GM18520 (cell line): ENCODE results near the gene METTL21A.
A peak's percentile ranks its signal among the peaks of the same experiment; 100 is the strongest.

Experiments
- ATAC-seq: cut with Tn5 transposase; IDR thresholded peaks from one replicate; pipeline ENCODE4 v1.9.1; 2021; ENCODE audit not compliant: unreplicated experiment

METTL21A gene

DNA sequence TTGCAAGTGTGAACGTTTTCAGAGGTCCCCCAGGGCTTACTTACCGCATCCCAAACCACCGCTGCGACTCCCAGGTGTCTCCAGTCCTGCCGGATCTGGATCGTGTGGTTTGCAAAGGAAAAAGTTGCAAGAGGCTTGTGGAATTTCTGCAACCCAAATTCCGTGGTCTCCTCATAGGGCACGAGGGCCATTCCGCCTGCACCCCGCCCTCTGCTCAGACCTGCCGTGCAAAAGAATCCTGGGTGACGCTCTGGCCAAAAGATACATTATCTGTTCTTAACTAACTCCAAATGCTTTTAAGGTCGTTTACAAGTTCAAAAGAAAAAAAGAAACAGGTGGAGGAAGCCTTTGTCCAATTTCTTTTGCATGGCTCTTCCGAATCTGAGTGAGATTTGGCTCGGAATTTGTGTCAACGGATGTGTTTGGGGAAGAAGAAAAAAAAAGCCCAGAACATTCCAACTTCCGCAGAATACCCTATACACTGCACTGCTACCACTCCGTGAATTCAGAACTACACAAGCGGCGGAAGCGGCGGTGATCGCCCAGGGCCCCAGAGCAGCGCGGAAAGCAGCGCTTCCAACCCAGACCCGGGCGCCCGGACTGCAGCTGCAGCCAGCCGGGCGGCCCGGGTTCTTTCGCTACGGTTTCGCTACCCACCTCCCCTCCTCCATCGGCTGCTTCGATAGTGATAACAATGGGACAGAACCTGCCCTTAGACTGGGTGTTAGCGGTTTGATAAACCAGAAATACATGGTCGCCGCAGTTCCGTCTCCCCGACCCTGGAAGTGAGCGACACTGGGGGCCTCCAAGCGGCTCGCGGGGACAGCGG lies 795 bp downstream of the METTL21A start:
- ATAC-seq: peak; percentile 17

DNA sequence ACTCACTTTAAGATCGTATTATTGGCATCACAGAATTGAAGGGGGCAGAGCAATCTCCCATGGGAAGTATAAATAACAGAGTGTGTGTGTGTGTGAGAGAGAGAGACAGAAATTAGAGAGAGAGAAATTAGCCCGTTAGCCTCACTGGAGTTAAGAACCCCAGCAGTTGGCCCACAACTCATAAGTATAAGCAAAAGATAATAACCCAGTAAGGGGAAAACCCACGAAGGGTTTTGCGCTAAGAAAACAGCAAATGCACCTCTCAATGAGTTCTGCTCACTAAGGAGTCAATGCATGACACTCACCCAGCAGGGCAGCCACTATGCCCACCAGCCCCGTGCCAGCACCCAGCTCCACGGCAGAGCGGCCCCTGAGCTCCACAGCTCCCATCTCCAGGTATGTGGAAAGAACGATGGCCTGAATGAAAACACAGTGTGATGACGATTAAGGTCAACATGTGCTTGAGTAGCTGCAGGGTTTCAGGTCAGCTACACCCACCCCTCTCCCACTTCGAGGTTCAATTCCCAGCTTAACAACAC lies 3.6 kb downstream of the METTL21A start:
- no peak for ATAC-seq

- peak; percentile 35 for ATAC-seq
Observed at GRCh38 chr2:207619764-207620203, 5.4 kb downstream of the METTL21A start.

DNA sequence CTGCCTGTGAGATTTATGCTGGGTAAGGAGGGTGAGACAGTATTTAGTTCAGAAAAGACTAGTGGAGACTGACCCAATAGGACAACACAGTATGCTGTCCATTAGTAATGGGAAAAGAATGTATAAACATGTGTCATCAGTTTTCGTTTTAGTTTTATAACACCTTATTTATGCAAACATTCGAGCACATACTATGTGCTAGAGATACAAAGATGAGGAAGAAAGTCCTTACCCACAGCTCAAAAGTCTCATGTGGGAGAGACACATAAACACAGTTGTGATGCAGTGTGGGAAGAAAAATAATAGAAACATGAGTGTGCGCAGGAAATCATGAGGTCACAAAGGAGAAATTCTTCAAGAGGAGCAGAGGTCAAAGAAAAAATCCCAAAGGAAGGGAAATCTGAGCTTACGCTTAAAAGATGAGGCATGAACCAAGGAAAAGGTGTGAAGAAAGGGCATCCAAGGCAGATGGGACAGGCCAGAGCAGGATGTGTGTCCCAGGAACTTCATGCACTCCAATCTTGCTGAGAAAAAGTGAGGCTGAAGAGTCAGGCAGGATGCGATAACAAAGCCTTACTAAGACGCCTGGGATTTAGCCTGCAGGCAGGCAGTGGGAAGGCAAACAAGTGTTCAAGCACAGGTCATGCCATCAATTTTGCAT lies 8.1 kb downstream of the METTL21A start:
- ATAC-seq: no peak

- ATAC-seq: no peak
Observed at GRCh38 chr2:207616185-207616584, 9.0 kb downstream of the METTL21A start.

GRCh38 chr2:207614824-207615223 lies 10.4 kb downstream of the METTL21A start:
- ATAC-seq: no peak

- ATAC-seq: no peak
Observed at GRCh38 chr2:207612714-207613113, 12.5 kb downstream of the METTL21A start.

DNA sequence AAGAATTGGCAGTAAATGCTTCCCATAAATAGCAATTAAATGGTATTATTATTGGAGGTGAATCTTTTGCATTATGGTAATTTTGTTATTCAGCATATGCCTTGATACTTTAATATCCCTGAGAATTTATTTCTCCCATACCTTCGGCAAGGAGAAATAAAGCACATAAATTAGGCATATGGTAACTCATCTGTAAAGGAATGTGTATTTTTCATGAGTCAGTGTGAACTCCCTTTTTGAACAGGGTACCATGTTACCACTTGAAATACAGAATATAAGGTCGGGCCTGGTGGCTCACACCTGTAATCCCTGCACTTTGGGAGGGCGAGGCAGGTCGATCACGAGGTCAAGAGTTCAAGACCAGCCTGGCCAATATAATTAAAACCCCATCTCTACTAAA lies 18.4 kb downstream of the METTL21A start:
- ATAC-seq: no peak

DNA sequence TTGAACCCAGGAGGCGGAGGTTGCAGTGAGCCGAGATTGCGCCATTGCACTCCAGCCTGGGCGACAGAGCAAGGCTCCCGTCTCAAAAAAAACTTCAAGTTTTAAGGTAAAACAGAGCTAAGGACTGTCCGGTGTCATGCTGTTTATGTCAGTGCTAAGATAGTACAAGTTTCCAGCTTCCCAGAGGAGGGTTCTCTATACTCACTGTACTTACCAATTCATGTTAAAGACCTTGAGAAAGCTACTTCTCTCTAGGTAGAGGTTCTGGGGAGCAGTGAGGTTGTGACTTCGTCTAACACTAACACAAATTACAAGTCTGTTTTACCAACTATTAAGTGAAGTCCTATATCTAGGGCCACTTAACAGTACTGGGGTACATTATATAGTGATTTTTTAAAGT lies 18.8 kb downstream of the METTL21A start:
- no peak for ATAC-seq

GRCh38 chr2:207603486-207603885 lies 21.7 kb downstream of the METTL21A start:
- ATAC-seq: no peak

GRCh38 chr2:207601774-207602173 lies 23.4 kb downstream of the METTL21A start:
- no peak for ATAC-seq

DNA sequence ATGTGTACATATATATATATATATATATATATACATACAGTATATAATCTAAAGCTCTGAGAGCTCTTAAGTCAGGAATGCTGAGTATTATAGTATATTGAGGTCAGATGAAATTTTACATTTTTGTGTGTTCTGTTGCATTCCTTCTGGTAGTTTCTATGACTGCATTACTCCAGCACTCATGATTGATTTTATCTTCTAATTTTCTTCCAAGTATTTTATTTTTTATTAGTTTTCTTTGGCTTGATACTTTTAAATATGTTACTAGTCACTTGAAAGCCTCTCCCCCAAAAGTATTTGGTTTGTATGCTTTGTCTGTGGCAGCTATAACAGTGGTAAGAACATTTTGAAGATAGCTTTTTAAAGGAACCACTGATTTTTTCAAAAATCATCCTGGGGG lies 25.0 kb downstream of the METTL21A start:
- ATAC-seq: no peak

DNA sequence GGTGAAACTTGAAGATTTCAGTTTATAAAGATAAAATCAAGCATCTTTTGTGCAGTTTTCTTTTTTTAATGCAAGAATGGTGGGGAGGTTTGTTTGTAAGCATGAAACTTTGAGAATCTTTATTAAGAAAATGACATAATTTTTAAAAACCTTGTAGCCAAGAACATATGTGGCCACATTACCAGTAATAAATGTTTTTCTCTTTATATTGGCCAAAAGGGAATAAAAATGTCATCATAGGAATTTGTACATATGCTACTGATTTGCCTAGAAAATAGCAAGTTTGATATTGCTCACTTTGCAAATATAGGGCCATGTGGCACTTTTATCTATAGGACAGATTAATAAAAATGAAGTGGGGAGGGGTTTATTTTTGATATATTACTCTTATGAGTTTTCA lies 25.6 kb downstream of the METTL21A start:
- no peak for ATAC-seq

- ATAC-seq: no peak
Observed at GRCh38 chr2:207594731-207595130, 30.5 kb downstream of the METTL21A start.

- ATAC-seq: no peak
Observed at GRCh38 chr2:207594264-207594663, 30.9 kb downstream of the METTL21A start.

DNA sequence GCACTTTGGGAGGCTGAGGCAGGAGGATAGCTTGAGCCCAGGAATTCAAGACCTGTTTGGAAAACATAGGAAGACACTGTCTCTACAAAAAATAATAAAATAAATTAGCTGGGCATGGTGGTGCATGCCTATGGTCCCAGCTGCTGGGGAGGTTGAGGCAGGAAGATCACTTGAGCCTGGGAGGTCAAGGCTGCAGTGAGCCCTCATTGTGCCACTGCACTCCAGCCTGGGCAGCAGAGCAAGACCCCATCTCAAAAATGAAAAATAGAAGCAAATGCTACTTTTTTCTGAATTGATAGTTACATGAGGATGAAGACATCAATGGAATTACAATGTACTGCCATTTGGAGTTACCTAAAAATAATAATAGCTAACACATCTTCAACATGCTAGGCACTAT lies 31.9 kb downstream of the METTL21A start:
- ATAC-seq: no peak

DNA sequence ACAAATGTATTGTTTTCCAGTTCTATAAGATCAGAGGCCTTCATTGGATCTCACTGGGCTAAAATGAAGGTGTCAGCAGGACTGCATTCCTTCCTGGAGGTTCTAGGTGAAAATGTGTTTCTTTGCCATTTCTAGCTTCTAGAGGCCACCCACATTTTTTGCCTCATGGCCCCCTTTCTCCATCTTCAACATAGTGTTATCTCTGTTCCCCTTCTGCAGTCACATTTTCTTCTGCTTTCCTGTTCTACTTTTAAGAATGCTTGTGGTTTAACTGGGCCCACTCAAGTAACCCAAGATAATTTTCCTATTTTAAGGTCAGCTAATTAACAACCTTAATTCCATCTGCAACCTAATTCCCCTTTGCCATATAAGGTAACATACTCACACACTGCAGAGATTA lies 36.1 kb downstream of the METTL21A start:
- ATAC-seq: no peak

DNA sequence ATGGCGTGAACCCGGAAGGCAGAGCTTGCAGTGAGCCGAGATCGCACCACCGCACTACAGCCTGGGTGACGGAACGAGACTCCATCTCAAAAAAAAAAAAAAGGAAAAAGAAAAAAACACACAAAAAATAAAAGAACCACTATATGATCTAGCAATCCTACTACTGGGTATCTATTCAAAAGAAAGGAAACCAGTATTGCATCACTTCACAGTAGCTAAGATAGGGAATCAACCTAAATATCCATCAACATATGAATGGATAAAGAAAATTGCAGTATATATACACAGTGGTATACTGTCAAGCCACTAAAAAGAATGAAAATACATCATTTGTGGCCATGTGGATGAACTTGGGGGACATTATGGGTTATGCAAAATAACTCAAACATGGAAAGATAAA lies 37.9 kb downstream of the METTL21A start:
- no peak for ATAC-seq

GRCh38 chr2:207584952-207585351 lies 40.2 kb downstream of the METTL21A start:
- no peak for ATAC-seq

DNA sequence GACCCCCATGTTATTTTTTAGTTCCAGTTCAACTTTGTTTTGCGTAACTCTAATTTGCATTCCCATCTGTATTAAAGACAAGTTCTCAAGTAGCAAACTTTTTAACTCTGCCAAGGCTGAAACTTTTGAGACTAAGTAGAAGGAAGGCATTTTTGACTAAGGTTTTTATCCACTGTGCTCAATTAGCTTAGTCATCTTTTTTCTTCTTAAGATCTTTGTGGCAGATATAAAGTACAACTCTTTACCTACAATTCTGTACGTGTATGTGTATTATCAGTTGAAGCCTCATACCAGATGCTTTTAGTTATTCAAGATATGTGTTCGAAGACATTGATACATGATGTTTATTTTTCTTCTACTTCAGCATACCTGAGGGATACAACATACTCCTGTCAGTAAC lies 53.8 kb downstream of the METTL21A start:
- ATAC-seq: no peak

DNA sequence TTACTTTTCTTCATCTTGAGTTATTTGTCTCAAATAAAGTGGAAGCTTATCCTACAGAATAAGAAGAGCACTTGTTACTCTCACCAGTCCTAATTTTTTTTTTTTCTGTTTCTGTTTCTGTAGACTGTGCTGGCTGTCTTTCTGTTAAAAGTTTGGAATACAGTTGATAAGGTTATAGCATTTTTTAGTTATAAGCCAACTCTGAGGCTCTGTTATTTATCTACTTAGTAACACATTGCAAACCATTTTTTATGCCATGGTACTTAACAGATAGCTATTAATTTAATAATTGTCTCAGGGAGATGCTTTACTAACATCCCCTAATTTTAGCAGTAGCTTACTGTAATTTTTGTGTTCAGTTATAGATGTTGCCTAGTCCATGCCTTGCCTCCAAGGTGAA lies 57.5 kb downstream of the METTL21A start:
- ATAC-seq: no peak
